GM19438 (cell line): ENCODE data around the gene TBC1D22B.
"Not testable (repeated sequence)": the region's sequence is repeated elsewhere in the genome, so short reads cannot be mapped to it uniquely, and the experiment has no call there.

Source experiments
- ATAC-seq: cut with Tn5 transposase; IDR thresholded peaks from one replicate; pipeline ENCODE4 v1.9.1; 2021; ENCODE audit warnings: low read depth; ENCODE audit not compliant: unreplicated experiment

The TBC1D22B gene

DNA sequence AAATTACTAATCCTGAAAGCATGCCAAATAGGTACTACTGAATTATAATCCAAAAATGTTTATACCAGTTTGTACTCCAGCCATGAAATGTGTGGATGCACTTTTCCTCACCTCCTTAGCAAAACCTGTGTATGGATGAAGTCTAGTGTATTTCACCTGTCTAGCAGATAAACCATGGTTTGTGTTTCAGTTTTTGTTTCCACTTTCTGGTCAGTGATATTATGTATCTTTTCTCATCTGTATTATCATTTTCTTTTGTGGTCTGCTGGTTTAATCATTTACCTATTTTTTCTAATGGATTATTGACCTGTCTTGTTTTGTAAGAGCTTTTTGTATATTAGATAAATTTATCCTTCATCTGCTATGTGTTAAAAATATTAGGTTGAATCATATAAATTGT, 41.4 kb downstream of the TBC1D22B start:
- no peak for ATAC-seq

DNA sequence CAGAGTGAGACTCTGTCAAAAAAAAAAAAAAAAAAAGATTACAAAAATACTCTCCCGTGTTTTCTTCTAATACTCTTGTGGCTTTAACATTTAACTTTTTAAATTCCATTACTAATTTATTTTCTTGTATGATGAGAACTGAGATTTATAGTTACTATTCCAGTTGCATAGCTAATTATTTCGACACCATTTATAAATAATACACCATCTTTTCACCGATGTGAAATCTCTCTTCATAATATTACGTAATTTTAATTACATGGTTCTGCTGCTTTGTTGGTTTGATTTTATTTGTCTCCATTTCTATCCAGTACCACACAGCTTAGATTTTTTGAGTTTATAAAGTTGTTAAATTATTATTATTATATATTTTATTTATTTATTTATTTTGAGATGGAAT, 42.4 kb downstream of the TBC1D22B start:
- no peak for ATAC-seq

DNA sequence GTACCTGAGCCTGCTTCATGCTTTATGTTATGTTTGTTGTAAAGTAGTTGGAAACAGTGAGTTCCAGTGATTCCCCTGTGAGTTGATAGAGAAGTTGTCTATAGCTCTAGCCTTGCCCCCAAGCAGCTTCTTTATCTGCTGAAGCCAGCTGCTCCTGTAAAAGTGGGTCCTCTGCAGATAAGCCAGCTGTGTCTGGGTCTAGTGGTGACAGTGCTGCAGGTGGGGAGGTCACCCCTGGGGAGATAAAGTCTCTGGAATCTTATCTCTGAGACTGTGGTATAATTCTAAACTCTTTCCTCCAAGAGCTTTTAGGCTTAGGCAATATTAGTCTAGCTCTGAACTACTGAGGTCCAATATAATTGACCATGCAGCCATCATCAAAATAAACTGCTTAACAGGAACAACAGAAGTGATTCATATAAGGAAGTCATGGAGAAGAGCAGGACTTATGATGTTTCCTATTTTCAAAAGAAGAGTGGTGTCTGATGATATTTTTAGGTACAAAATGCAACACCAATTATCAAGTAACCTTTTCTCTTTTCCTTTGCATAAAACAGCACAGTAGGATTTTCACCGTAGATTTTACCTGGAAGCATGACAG, 44.6 kb downstream of the TBC1D22B start:
- ATAC-seq, result no peak

DNA sequence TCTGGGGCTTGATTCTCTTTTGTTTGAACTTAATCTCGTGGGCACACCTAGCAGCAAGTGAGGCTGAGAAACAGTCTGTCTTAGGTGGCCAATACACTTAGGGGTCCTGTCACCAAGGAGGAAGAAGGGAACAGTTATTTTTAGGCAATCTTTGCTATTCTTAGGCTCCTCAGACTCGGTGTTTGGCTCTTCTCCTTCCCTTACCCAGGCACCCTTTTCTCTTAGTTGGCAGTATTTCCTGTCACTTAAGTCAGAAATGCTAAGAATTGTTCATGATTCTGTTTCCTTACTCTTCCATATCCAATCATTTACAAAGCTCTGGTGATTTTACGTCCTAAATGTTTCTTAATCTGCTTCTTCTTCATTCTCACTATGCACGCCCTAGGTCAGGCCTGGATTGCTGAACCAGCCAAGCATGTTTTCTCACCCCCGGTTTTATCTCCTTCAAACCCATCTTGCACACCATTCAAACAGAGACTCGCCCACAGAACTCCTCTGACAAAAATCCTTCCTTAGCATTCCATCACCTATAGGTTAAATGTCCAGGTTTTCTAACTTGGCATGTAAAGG, 45.6 kb downstream of the TBC1D22B start:
- ATAC-seq, result no peak

DNA sequence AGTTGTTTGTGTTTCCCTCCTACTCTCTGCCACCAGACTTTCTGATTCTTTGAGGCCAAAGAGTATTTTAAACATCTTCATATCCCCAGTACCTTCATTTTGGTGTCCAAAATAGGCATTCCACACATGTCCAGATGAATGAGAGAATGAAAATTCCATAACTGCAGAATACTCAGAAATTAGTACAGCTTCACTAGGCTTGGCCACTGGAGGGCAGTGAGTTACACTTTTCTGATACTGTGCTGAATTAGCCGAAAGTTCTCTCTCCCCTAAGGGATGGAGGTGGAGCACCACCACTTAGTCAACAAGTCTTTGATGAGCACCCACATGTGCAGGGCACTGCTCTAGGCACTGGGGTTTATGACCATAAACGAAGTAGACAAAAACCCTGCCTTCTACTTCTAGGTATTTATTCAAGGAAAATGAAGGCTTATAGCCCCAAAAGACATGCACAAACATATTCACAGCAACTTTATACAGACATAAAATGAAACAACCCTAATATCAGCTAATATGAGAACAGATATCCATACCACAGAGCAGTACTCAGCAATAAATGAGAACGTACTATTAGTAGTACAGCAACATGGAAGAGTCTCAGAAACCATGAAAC, 46.4 kb downstream of the TBC1D22B start:
- ATAC-seq, result no peak

DNA sequence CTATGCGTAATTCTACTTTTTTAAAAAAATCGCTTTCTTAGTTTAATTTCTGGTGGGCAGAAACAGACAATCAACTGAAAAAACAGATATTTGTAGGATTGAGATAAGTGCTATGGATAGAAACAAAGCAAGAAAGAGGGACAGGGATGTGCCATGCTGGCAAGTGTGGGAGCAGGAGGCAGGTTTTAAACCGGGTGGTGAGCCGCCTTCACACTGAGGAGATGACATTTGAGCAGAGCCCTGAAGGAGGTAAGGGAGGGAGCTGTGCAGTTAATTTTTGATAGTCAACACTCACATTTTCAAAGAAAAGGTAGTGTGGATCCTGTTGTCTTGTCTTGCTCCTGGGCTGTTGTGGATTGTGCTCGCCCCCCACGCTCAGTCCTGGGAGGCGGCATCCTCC, 47.2 kb downstream of the TBC1D22B start:
- no peak for ATAC-seq

DNA sequence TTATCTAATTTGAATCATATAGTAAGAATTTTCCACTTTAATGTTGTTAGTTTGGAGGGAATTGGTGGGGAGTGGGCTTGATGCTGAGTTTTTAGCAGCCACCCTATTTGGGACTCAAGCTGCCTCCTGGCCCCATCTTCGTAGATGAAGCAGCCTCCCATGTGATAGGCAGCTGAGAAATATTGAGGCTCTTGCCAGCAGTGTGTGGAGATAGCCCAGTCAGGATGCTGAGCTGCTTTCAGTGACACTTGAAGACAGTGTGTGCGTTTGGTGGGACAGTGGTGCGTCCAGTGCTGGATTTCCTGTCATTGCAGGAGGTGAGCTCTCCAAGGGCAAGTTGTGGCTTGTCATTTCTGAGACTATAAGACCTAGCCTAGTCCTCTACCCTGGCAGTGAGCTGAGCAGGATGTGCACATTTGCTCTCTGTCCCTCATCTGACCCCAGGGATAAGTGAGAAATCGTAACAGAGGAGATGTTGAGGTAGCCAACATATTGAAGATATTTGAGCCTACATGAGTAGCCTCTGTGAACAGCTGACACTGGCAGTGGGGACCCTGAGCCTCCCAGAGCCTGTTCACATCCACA, 48.4 kb downstream of the TBC1D22B start:
- ATAC-seq, result no peak

DNA sequence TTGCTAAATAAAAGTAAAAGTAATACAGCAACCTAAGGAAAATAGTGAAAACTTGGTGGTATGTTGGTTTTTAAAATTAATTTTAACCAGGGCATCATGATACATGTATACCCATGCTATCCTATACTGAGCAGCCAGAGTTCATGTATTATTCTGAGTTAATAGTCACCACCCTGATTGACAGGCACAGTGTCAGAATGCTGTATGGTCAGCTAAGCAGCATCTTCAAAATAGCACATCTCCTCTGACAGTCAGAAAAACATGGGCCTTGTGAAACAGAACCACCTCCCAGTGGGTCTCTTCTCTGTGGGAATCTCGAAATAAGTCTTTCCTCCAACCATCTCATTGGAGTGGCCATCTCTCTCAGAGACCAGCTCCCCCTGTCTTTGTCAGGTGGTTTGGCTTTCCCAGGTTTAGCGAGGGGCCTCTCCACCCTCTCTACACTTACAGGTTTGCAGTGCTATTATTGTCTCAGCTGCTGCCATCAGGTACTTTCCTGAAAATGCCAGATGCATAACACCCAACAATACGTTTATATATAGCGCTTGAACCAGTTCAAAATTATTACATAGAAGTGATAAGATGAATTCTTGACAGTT, 49.2 kb downstream of the TBC1D22B start:
- no peak for ATAC-seq

DNA sequence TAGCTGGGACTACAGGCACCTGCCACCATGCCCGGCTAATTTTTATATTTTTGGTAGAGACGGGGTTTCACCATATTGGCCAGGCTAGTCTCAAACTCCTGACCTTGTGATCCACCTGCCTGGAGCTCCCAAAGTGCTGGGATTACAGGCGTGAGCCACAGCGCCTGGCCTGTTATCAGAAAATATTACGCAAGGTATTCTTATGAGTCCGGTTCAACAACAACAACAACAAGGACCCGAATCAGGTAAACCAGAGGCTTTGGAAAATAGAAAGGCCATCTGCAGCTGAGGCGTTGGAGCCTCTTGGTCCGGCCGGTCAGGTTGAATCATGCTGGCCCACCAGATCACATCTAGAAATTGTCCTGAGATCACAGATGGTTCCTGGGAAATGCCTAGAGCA, 49.9 kb downstream of the TBC1D22B start:
- not testable (repeated sequence) for ATAC-seq

DNA sequence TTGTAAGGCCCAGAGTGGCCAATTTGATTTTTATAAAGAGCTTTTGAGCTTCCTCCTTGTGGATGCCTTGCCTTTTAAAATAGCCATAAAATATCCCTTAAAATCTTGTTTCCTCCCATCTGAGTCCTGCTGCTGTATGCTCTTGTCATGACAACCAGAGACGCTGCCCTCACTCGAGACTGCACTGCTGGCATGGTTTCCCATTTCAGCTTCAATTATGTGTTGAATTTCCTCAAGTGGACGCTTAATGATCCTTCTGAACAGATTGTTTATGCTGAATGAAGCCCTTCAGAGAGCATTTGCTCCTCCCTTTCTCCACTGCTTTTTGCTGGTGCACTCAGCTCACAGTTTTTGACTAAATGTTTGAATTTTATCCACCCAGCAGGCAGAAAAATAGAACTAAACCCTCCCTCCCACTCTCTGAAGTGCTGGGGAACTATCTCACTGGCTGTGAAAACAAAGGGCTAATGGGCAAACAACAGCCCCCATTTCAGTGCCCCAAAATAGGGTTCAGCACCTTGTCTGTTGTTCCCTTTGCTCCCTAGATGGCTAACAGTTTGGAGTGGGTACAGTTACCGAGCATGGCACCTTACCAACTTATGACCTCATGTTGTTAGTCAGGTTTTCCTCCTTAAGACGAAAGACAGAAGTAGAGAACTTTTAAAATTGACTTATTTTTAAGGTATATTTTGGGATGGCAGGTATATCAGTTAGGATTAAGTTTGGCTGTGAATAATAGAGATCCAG, 50.7 kb downstream of the TBC1D22B start:
- ATAC-seq, result no peak

DNA sequence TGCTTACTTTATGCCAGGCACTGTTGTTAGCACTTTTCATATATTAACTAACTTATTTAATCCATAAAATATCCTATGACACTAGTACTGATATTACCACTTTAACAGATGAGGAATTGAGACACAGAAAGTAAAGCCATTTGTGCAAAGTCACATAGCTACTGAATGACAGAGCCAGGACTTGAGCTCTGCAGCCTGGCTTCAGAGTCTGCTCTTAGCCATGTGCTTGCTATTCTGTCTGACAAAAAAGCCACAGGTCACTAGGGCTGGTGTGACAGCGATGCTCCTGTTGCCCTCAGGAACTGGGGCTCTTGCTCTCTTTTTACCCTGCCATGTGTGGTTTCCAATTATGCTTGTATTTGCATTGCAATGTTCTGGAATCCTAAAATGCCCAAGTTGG, 51.5 kb downstream of the TBC1D22B start:
- ATAC-seq, result no peak

DNA sequence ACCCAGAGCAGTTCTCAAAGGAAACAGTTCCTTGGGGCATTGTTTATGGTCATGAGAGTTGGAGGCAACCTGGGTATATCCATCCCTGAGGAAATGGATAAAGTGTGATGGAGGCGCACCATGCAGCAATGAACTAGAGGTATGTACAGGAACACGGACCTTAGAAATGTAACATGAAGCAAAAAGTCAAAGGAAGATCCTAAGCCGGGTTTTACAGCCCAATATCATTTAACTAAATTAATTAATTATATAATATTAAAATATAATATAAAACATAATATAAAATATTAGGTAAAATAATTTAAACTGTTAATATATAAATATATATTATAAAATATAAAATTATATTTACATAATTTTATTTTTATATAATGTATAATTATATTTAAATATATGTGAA, 52.1 kb downstream of the TBC1D22B start:
- no peak for ATAC-seq

DNA sequence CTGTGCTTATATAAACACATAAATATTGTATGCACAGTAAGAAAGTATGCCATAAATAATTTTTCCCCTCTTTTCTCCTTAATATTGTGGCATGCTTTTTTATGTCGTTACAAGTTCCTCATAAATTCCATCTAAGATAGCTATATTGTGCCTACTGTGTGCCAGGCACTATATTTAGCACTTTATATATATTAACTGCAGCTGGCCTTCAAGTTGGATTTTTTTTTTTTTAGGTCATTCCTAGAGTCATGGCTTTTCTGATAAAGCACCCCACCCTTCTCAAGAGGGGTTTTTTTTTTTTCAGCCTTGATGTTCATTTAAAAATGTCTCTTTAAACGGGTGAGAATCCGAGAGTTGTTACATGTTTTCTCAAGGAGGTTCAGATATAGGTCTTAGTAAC, 53.4 kb downstream of the TBC1D22B start:
- no peak for ATAC-seq

DNA sequence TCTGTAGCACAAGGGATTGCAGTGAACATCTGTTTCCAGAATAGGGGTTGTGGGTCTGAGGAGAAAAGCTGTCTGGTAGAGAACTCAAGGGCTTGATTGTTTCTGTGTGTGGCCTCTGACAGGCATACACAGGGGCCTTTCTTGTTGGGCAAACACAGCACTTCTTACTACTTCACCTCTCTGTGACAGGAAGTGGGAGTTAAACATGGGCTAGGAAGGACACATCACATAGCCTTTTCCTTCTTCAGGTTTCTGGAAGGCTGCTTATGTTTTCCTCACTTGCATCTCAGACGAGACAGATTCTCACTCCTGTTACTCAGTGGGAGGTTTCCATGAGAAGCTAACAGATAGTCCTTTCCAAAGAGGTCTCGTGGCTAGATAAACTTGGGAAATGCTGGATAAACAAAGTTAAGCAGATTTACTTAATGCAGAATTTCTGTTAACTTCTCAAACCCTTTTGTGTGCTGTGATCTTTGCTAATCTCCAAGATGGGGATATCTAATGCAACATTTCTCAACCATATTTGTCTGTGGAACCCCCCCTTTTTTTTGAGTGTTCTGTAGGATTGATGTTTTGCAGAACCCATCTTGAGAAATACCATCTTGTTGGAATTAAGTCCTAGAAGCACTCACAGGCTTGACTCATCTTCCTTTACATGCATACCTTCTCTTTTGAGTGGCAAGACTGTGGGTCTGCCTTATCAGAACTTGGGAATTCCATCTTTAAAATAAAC, 54.3 kb downstream of the TBC1D22B start:
- ATAC-seq, result no peak

DNA sequence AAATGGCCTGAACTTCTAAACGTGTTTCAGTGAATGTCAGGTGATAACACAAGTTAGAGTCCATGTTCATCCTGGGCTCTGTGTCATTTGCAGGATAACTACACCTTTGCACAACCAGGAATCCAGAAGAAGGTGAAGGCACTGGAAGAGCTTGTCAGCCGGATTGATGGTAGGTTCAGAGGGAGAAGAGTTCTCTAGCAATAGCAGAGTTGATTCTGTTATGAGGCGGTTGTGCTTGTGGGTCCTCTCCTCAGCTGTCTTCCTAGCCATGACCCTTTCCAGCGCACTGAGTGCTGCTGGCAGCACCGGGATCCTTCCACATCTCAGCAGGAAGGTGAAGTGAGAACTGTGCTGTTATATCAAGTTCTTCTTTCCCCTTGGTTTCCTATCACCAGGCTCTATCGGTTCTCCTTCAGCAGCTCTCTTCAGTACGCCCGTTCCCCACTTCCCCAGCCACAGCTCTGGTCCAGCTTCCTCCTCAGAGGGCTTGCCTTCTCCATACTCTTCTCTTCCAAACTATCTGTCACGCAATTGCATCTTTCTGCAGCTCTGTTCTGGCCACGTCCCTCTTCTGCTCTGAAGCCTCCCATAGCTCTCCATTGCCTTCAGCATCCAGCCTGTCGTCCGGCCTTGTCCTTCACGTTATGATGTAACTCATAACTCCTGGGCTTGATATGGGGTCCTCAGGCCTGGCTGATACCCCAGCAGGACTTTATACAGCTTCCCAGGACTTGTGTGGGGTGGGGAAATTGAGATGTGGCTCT, 56.3 kb downstream of the TBC1D22B start:
- ATAC-seq, result no peak

DNA sequence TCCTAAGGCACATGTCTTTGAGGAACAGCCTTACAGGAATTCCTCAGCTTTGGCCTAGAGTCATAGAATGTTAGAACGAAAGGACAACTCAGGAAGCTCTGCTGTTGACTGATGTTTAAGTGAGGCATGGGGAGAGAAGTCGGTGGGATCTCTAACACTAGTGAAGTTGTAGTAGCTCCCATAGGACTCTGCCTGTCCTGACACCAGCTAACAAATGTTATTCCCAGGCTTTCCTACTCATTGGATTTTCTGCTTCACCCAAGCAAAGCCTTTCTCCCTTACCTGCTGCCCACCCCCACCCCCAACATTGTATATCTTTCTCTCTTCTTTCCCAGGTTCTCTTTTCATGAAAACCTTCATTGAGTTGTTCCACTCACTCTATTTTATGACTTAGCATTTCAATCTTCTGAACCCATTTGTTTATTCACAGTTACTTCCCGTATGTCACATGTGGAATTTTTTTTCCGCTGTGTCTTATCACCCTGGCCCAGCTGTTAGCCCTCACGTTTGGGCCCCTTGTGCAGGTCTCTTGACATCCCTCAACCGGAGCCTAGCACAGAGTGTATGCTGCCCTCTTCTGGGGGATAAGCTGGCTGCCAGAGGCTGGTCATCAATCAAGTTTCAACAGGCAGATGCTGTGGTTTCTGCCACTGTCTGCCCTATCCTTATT, 57.0 kb downstream of the TBC1D22B start:
- ATAC-seq, result no peak

DNA sequence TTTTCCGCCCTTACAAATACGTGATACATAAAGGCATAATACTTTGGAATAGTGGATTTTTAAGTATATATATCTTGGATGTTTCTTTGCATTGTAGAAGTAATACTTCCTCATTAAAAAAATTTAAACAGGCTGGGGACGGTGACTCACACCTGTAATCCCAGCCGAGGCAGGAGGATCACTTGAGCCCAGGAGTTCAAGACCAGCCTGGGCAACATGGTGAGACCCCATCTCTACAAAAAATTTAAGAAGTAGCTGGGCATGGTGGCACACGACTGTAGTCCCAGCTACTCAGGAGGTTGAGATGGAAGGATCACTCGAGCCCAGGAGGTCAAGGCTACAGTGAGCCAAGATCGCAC, 57.6 kb downstream of the TBC1D22B start:
- no peak for ATAC-seq

DNA sequence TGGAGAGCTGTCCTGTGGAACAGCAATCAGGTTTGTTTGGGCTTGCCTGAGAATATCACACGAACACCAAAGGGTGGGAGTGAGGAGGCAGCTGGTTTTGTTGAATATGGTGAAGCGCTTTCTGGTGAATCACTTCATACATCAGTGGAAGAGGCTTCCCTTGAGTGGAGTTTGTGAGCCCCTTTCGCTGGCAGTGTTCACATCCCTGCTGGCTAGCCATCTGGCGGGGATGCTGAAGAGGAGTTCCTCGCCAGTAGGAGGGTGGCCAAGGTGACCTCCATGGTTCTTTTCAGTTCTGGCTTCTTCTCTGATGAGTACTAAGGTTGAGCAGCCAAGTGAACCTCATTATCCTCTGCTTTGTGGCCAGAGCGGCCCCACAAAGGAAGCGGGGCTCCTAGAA, 58.5 kb downstream of the TBC1D22B start:
- no peak for ATAC-seq
